Fibroblast of mammary gland (primary cell): ENCODE data around the gene SCN3A.

ENCODE experiments used
- DNase-seq: peaks from one replicate; pipeline ENCODE4 v3.0.0-alpha.2; 2010; ENCODE audit warnings: low read depth
- H3K4me3 ChIP-seq: 2 replicates; pipeline ENCODE4 v1.5.1; 2011; ENCODE audit warnings: low read depth, mild to moderate bottlenecking, low read length, moderate library complexity; ENCODE audit not compliant: control insufficient read depth
- TF ChIP-seq, protein P1 (sequence below): conservative IDR thresholded peaks from 2 replicates; pipeline ENCODE4 v1.5.1; 2011; ENCODE audit warnings: low read depth, low read length, inconsistent platforms; ENCODE audit not compliant: control insufficient read depth, insufficient read depth

Gene SCN3A

DNA sequence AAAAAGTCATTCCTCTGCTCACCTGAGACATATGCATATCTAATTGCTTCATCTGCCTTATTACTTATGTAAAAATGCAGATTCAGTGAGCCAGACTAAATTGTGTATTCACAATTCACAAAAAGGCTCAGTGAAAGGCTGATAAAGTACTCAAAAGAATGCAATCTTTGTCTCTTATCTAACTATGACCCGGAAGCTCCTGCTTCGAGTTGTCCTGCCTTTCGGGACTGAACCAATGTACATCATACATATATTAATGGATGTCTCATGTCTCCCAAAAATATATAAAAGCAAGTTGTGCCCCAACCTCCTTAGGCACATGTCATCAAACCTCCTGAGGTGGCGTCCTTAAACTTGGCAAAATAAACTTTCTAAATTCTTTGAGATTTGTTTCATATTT is 120.5 kb downstream of the SCN3A start:
- TF ChIP-seq, protein P1, sequence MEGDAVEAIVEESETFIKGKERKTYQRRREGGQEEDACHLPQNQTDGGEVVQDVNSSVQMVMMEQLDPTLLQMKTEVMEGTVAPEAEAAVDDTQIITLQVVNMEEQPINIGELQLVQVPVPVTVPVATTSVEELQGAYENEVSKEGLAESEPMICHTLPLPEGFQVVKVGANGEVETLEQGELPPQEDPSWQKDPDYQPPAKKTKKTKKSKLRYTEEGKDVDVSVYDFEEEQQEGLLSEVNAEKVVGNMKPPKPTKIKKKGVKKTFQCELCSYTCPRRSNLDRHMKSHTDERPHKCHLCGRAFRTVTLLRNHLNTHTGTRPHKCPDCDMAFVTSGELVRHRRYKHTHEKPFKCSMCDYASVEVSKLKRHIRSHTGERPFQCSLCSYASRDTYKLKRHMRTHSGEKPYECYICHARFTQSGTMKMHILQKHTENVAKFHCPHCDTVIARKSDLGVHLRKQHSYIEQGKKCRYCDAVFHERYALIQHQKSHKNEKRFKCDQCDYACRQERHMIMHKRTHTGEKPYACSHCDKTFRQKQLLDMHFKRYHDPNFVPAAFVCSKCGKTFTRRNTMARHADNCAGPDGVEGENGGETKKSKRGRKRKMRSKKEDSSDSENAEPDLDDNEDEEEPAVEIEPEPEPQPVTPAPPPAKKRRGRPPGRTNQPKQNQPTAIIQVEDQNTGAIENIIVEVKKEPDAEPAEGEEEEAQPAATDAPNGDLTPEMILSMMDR = no peak
- no peak overlapping the region for H3K4me3 ChIP-seq
- no peak for DNase-seq

DNA sequence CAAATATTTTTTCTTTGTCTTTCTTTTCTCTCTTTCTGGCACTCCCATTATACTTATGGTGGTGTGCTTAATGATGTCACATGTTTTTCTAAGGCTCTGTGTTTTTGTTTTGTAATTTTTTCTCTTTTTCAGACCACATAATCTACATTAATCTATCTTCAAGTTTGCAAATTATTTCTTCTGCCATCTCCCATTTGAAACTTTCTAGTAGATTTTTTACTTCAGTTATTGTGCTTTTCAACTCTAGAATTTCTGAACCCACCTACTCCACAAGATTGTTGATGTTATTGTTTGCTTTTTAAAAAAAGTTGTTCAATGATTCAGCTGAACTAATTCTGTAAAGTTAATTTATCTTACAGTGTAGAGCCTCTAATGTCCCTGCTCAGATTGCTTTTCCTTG is 121.4 kb downstream of the SCN3A start:
- DNase-seq = no peak
- TF ChIP-seq, protein P1 = no peak
- H3K4me3 ChIP-seq = no peak overlapping the region

DNA sequence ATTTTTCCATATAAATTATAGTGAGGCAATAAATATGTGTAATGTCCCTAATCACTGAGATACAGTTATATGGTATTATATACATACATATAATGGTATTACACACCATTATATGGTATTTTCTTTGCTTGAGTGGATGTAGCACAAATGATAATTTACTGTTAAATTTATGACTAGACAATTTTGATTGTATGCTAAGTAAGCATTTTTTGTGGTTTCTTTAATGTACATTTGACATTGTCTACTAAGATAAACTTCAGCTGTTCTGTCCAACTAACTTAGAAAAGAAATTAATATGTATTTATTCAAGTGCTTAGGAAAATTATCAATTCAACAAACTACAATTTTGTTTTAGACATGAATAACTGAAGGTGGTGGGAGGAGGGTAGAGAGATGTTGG is 122.6 kb downstream of the SCN3A start:
- DNase-seq = no peak
- TF ChIP-seq, protein P1 = no peak
- H3K4me3 ChIP-seq = no peak overlapping the region

DNA sequence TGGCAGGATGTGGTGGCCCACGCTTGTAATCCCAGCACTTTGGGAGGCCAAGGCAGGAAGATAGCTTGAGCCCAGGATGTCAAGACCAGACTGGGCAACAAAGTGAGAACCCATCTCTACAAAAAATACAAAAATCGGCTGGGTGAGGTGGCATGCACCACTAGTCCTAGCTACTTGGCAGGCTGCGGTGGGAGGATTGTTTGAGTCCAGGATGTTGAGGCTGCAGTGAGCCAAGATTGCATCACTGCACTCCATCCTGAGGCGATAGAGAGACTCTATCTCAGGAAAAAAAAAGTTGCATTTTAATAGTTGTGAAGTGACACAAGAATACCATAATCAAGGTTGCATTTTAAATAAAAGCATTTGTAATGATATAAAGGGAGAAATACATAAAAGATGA is 124.4 kb downstream of the SCN3A start:
- TF ChIP-seq, protein P1 = no peak
- no peak for DNase-seq
- no peak overlapping the region for H3K4me3 ChIP-seq

DNA sequence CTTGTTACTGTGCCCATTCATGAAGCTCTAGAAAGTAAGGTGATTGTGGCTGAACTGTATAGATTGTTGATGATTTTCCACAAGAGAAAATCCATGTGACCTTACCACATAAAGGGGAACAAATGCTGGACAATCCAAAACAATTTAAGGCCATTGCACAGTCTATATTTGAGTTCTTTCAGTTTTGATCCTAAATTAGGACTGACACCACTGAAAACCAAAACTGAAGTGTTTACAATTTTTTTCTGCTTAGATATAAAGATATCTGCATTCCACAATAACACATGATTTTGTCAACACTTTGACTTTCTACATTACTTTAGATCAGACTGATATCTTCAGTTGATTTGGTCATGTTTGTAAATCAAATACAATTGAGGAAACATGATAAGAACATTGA is 124.9 kb downstream of the SCN3A start:
- no peak overlapping the region for H3K4me3 ChIP-seq
- TF ChIP-seq, protein P1 = no peak
- no peak for DNase-seq

DNA sequence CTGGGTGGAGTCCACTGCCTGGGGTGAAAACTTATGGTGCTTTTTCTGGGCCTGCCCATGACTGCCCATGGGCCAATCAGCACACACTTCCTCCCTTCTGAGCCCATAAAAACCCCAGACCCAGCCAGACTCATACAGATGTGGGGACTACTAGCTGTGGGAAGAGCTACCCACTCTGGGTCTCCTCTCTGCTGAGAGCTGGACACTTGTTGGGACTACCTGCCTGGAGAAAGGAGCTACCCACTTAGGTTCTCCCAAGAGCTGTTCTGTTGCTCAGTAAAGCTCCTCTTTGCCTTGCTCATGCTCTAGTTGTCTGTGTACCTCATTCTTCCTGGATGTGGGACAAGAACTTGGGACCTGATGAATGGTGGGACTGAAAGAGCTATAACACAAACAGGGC is 129.0 kb downstream of the SCN3A start:
- TF ChIP-seq, protein P1 = no peak
- no peak for DNase-seq
- H3K4me3 ChIP-seq = no peak overlapping the region

DNA sequence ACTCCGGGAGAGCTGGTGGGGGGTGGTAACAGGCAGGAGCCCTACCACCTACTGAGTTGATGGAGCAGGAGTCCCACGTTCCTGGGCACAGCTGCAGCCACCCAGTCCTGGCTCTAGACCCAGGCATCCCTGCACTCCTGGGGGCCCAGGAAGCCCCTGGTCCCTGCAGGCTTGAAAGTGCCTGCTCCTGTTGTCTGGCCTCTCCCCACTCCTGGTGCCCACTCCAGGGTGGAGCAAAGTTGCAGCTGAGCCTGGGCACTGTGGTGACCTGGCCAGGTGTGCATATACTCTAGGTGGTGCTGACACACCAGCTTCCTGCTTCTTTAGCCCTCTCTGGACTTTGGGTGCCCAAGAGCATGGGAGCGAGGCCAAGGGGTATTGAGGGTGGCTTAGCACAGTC is 129.5 kb downstream of the SCN3A start:
- no peak for DNase-seq
- TF ChIP-seq, protein P1 = no peak
- no peak overlapping the region for H3K4me3 ChIP-seq
